ENCODE results near the gene PEX10. TPM values are rescaled to one million over a fixed set of nuclear protein-coding genes. Genes with fewer than 3 reads are reported as not detected.
A peak's percentile ranks its signal among the peaks of the same experiment; 100 is the strongest.

The PEX10 gene
- polyA plus RNA-seq, 2 donors: 19.7 to 21.1 TPM

- H3K9me3 ChIP-seq (ENCODE audit: control insufficient read depth in 2 of 2, insufficient read depth in 1 of 2, low read depth in 1 of 2, low read length in 1 of 2): peaks cover 0 to 3% of the 10 kb centered on the region in 2 donors
- H3K4me1 ChIP-seq (ENCODE audit: control insufficient read depth in 2 of 2, insufficient read depth in 2 of 2, low read length in 1 of 2): peaks cover 6 to 18% of the 10 kb centered on the region in 2 donors
- no peak overlapping the region for H3K27ac ChIP-seq (ENCODE audit: low read depth in 2 of 2, low read length in 1 of 2)
- peaks cover 0 to 4% of the 10 kb centered on the region in 2 donors for H3K27me3 ChIP-seq (ENCODE audit: control insufficient read depth in 1 of 2, insufficient read depth in 2 of 2, low read length in 2 of 2)
- no peak overlapping the region for H3K4me3 ChIP-seq (ENCODE audit: low read depth in 1 of 2, low read length in 2 of 2)
- peaks cover 0 to 11% of the 10 kb centered on the region in 2 donors for H3K36me3 ChIP-seq (ENCODE audit: control insufficient read depth in 2 of 2, insufficient read depth in 2 of 2, low read length in 1 of 2)
- 74 to 88% methylated on average over 5 to 7 of the region's 7 CpGs for WGBS, 2 donors
Measured at GRCh38 chr1:2436876-2437275, 24.5 kb upstream of the PEX10 start.

- H3K4me3 ChIP-seq (ENCODE audit: low read depth in 1 of 2, low read length in 2 of 2): no peak overlapping the region
- WGBS, 2 donors: 50 to 59% methylated on average over 1 to 2 of the region's 2 CpGs
- H3K36me3 ChIP-seq (ENCODE audit: control insufficient read depth in 2 of 2, insufficient read depth in 2 of 2, low read length in 1 of 2): peaks cover 0 to 12% of the 10 kb centered on the region in 2 donors
- peaks cover 6 to 28% of the 10 kb centered on the region in 2 donors for H3K4me1 ChIP-seq (ENCODE audit: control insufficient read depth in 2 of 2, insufficient read depth in 2 of 2, low read length in 1 of 2)
- H3K9me3 ChIP-seq (ENCODE audit: control insufficient read depth in 2 of 2, insufficient read depth in 1 of 2, low read depth in 1 of 2, low read length in 1 of 2): peaks cover 0 to 3% of the 10 kb centered on the region in 2 donors
- no peak overlapping the region for H3K27ac ChIP-seq (ENCODE audit: low read depth in 2 of 2, low read length in 1 of 2)
- peaks cover 0 to 2% of the 10 kb centered on the region in 2 donors for H3K27me3 ChIP-seq (ENCODE audit: control insufficient read depth in 1 of 2, insufficient read depth in 2 of 2, low read length in 2 of 2)
Measured at GRCh38 chr1:2435746-2436355, 23.5 kb upstream of the PEX10 start.

GRCh38 chr1:2435091-2435490 is 22.7 kb upstream of the PEX10 start:
- peaks cover 0 to 3% of the 10 kb centered on the region in 2 donors for H3K9me3 ChIP-seq (ENCODE audit: control insufficient read depth in 2 of 2, insufficient read depth in 1 of 2, low read depth in 1 of 2, low read length in 1 of 2)
- no peak overlapping the region for H3K27ac ChIP-seq (ENCODE audit: low read depth in 2 of 2, low read length in 1 of 2)
- H3K27me3 ChIP-seq (ENCODE audit: control insufficient read depth in 1 of 2, insufficient read depth in 2 of 2, low read length in 2 of 2): no peaks in the 10 kb centered on the region
- 67 to 73% methylated on average over 9 of the region's 9 CpGs for WGBS, 2 donors
- peaks cover 6 to 33% of the 10 kb centered on the region in 2 donors for H3K4me1 ChIP-seq (ENCODE audit: control insufficient read depth in 2 of 2, insufficient read depth in 2 of 2, low read length in 1 of 2)
- peaks cover 0 to 17% of the 10 kb centered on the region in 2 donors for H3K36me3 ChIP-seq (ENCODE audit: control insufficient read depth in 2 of 2, insufficient read depth in 2 of 2, low read length in 1 of 2)
- H3K4me3 ChIP-seq (ENCODE audit: low read depth in 1 of 2, low read length in 2 of 2): no peak overlapping the region

- Histone ChIP-seq H3K4me1 (ENCODE audit: control insufficient read depth in 2 of 2, insufficient read depth in 2 of 2, low read length in 1 of 2) (peaks cover 6 to 39% of the 10 kb centered on the region in 2 donors), H3K4me3 (ENCODE audit: low read depth in 1 of 2, low read length in 2 of 2) (no peak overlapping the region), H3K36me3 (ENCODE audit: control insufficient read depth in 2 of 2, insufficient read depth in 2 of 2, low read length in 1 of 2) (peaks cover 0 to 17% of the 10 kb centered on the region in 2 donors), H3K27ac (ENCODE audit: low read depth in 2 of 2, low read length in 1 of 2) (no peak overlapping the region), H3K27me3 (ENCODE audit: control insufficient read depth in 1 of 2, insufficient read depth in 2 of 2, low read length in 2 of 2) (no peaks in the 10 kb centered on the region), H3K9me3 (ENCODE audit: control insufficient read depth in 2 of 2, insufficient read depth in 1 of 2, low read depth in 1 of 2, low read length in 1 of 2) (peaks cover 0 to 3% of the 10 kb centered on the region in 2 donors)
- 68 to 72% methylated on average over 34 of the region's 34 CpGs for WGBS, 2 donors
Measured at GRCh38 chr1:2433936-2434655, 21.7 kb upstream of the PEX10 start.

- 84 to 89% methylated on average over 13 of the region's 13 CpGs for WGBS, 2 donors
- no peak overlapping the region for H3K4me3 ChIP-seq (ENCODE audit: low read depth in 1 of 2, low read length in 2 of 2)
- H3K27ac ChIP-seq (ENCODE audit: low read depth in 2 of 2, low read length in 1 of 2): no peak overlapping the region
- H3K36me3 ChIP-seq (ENCODE audit: control insufficient read depth in 2 of 2, insufficient read depth in 2 of 2, low read length in 1 of 2): peaks cover 0 to 17% of the 10 kb centered on the region in 2 donors
- no peaks in the 10 kb centered on the region for H3K27me3 ChIP-seq (ENCODE audit: control insufficient read depth in 1 of 2, insufficient read depth in 2 of 2, low read length in 2 of 2)
- peaks cover 0 to 3% of the 10 kb centered on the region in 2 donors for H3K9me3 ChIP-seq (ENCODE audit: control insufficient read depth in 2 of 2, insufficient read depth in 1 of 2, low read depth in 1 of 2, low read length in 1 of 2)
- peaks cover 4 to 35% of the 10 kb centered on the region in 2 donors for H3K4me1 ChIP-seq (ENCODE audit: control insufficient read depth in 2 of 2, insufficient read depth in 2 of 2, low read length in 1 of 2)
Measured at GRCh38 chr1:2433196-2433595, 20.8 kb upstream of the PEX10 start.

- Histone ChIP-seq H3K4me1 (ENCODE audit: control insufficient read depth in 2 of 2, insufficient read depth in 2 of 2, low read length in 1 of 2) (peaks cover 4 to 35% of the 10 kb centered on the region in 2 donors), H3K27me3 (ENCODE audit: control insufficient read depth in 1 of 2, insufficient read depth in 2 of 2, low read length in 2 of 2) (no peaks in the 10 kb centered on the region), H3K27ac (ENCODE audit: low read depth in 2 of 2, low read length in 1 of 2) (no peak overlapping the region), H3K4me3 (ENCODE audit: low read depth in 1 of 2, low read length in 2 of 2) (no peak overlapping the region), H3K36me3 (ENCODE audit: control insufficient read depth in 2 of 2, insufficient read depth in 2 of 2, low read length in 1 of 2) (peaks cover 0 to 17% of the 10 kb centered on the region in 2 donors), H3K9me3 (ENCODE audit: control insufficient read depth in 2 of 2, insufficient read depth in 1 of 2, low read depth in 1 of 2, low read length in 1 of 2) (peaks cover 0 to 3% of the 10 kb centered on the region in 2 donors)
- WGBS, 2 donors: 33 to 40% methylated on average over 15 to 16 of the region's 16 CpGs
Measured at GRCh38 chr1:2432441-2432844, 20.1 kb upstream of the PEX10 start.

- H3K27me3 ChIP-seq (ENCODE audit: control insufficient read depth in 1 of 2, insufficient read depth in 2 of 2, low read length in 2 of 2): no peaks in the 10 kb centered on the region
- 34 to 42% methylated on average over 9 to 10 of the region's 10 CpGs for WGBS, 2 donors
- H3K4me3 ChIP-seq (ENCODE audit: low read depth in 1 of 2, low read length in 2 of 2): no peak overlapping the region
- peaks cover 0 to 17% of the 10 kb centered on the region in 2 donors for H3K36me3 ChIP-seq (ENCODE audit: control insufficient read depth in 2 of 2, insufficient read depth in 2 of 2, low read length in 1 of 2)
- H3K27ac ChIP-seq (ENCODE audit: low read depth in 2 of 2, low read length in 1 of 2): no peak overlapping the region
- H3K9me3 ChIP-seq (ENCODE audit: control insufficient read depth in 2 of 2, insufficient read depth in 1 of 2, low read depth in 1 of 2, low read length in 1 of 2): peaks cover 0 to 3% of the 10 kb centered on the region in 2 donors
- H3K4me1 ChIP-seq (ENCODE audit: control insufficient read depth in 2 of 2, insufficient read depth in 2 of 2, low read length in 1 of 2): peaks cover 5 to 37% of the 10 kb centered on the region in 2 donors
Measured at GRCh38 chr1:2431518-2431917, 19.2 kb upstream of the PEX10 start.

- peak overlapping the region in 1 of 2 donors; percentile 14 for H3K27ac ChIP-seq (ENCODE audit: low read depth in 2 of 2, low read length in 1 of 2)
- H3K27me3 ChIP-seq (ENCODE audit: control insufficient read depth in 1 of 2, insufficient read depth in 2 of 2, low read length in 2 of 2): no peaks in the 10 kb centered on the region
- H3K4me3 ChIP-seq (ENCODE audit: low read depth in 1 of 2, low read length in 2 of 2): no peak overlapping the region
- H3K36me3 ChIP-seq (ENCODE audit: control insufficient read depth in 2 of 2, insufficient read depth in 2 of 2, low read length in 1 of 2): peaks cover 0 to 17% of the 10 kb centered on the region in 2 donors
- peaks cover 5 to 37% of the 10 kb centered on the region in 2 donors for H3K4me1 ChIP-seq (ENCODE audit: control insufficient read depth in 2 of 2, insufficient read depth in 2 of 2, low read length in 1 of 2)
- H3K9me3 ChIP-seq (ENCODE audit: control insufficient read depth in 2 of 2, insufficient read depth in 1 of 2, low read depth in 1 of 2, low read length in 1 of 2): peaks cover 0 to 3% of the 10 kb centered on the region in 2 donors
- 39 to 49% methylated on average over 16 of the region's 16 CpGs for WGBS, 2 donors
Measured at GRCh38 chr1:2431103-2431502, 18.7 kb upstream of the PEX10 start.

- Histone ChIP-seq H3K4me1 (ENCODE audit: control insufficient read depth in 2 of 2, insufficient read depth in 2 of 2, low read length in 1 of 2) (peaks cover 5 to 37% of the 10 kb centered on the region in 2 donors), H3K27ac (ENCODE audit: low read depth in 2 of 2, low read length in 1 of 2) (peak overlapping the region in 1 of 2 donors; percentile 14), H3K4me3 (ENCODE audit: low read depth in 1 of 2, low read length in 2 of 2) (no peak overlapping the region), H3K9me3 (ENCODE audit: control insufficient read depth in 2 of 2, insufficient read depth in 1 of 2, low read depth in 1 of 2, low read length in 1 of 2) (peaks cover 0 to 3% of the 10 kb centered on the region in 2 donors), H3K36me3 (ENCODE audit: control insufficient read depth in 2 of 2, insufficient read depth in 2 of 2, low read length in 1 of 2) (peaks cover 0 to 17% of the 10 kb centered on the region in 2 donors), H3K27me3 (ENCODE audit: control insufficient read depth in 1 of 2, insufficient read depth in 2 of 2, low read length in 2 of 2) (no peaks in the 10 kb centered on the region)
- WGBS, 2 donors: 53 to 65% methylated on average over 10 of the region's 10 CpGs
Measured at GRCh38 chr1:2430592-2430973, 18.2 kb upstream of the PEX10 start.

Measured in esophagus (tissue), 2 donors.